Nephron progenitor cell (in vitro differentiated cells): ENCODE results near the gene KIAA0232.

ENCODE experiments used
- DNase-seq: peaks from one replicate; pipeline ENCODE4 v3.0.0; 2021
- H3K27ac Mint-ChIP-seq: 2 replicates; pipeline ENCODE4 v1.8.0; 2021; ENCODE audit warnings: mild to moderate bottlenecking, moderate library complexity, mixed read lengths
- H3K27me3 Mint-ChIP-seq: 2 replicates; pipeline ENCODE4 v1.8.0; 2021; ENCODE audit warnings: mild to moderate bottlenecking, low read depth, mixed read lengths; ENCODE audit not compliant: poor library complexity
- H3K36me3 Mint-ChIP-seq: 2 replicates; pipeline ENCODE4 v1.8.0; 2021; ENCODE audit warnings: low read depth, mixed read lengths
- H3K4me1 Mint-ChIP-seq: 2 replicates; pipeline ENCODE4 v1.8.0; 2021; ENCODE audit warnings: mixed read lengths
- H3K4me3 Mint-ChIP-seq: 2 replicates; pipeline ENCODE4 v1.8.0; 2021; ENCODE audit warnings: mild to moderate bottlenecking, moderate library complexity, mixed read lengths
- H3K9me3 Mint-ChIP-seq: 2 replicates; pipeline ENCODE4 v1.8.0; 2021; ENCODE audit warnings: mild to moderate bottlenecking, moderate library complexity, mixed read lengths
- CTCF ChIP-seq: fragments of 200-600 bp; sonication (generic); IDR thresholded peaks from 2 replicates; pipeline ENCODE4 v1.5.0; 2021; ENCODE audit warnings: antibody characterized with exemption

The KIAA0232 gene

GRCh38 chr4:6771229-6771671 is 11.3 kb upstream of the KIAA0232 start:
- H3K9me3 Mint-ChIP-seq: no peaks in the 10 kb centered on the region
- H3K36me3 Mint-ChIP-seq: no peaks in the 10 kb centered on the region
- H3K27ac Mint-ChIP-seq: no peak overlapping the region
- peaks cover 34% of the 10 kb centered on the region for H3K4me1 Mint-ChIP-seq
- no peak for TF ChIP-seq CTCF
- no peak overlapping the region for H3K4me3 Mint-ChIP-seq
- no peak for DNase-seq
- H3K27me3 Mint-ChIP-seq: peaks cover 20% of the 10 kb centered on the region

GRCh38 chr4:6772223-6772928 is 10.2 kb upstream of the KIAA0232 start:
- TF ChIP-seq CTCF: no peak
- Mint-ChIP-seq H3K9me3 (no peaks in the 10 kb centered on the region), H3K4me1 (peaks cover 34% of the 10 kb centered on the region), H3K27ac (no peak overlapping the region), H3K27me3 (peaks cover 20% of the 10 kb centered on the region), H3K4me3 (no peak overlapping the region), H3K36me3 (no peaks in the 10 kb centered on the region)
- DNase-seq: no peak

DNA sequence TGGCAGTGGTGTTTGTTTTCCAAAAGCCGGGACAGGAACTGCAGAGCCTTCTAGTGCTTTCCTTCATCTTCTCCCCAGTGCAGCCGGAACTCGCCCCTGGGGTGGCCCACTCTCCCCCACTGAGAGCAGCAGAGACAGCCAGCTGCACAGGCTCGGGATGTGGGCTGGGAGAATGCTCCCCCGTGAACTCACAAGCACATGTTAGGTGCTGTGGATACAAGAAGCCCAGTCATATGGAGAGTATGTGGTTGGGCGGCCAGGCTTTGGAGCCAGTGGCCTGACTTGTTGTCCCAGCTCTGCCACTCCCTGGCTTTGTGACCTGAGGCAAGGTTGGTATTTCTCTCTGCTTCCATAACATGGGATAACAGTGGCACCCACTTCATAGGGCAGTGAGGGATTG is 9.4 kb upstream of the KIAA0232 start:
- no peak overlapping the region for H3K27ac Mint-ChIP-seq

DNA sequence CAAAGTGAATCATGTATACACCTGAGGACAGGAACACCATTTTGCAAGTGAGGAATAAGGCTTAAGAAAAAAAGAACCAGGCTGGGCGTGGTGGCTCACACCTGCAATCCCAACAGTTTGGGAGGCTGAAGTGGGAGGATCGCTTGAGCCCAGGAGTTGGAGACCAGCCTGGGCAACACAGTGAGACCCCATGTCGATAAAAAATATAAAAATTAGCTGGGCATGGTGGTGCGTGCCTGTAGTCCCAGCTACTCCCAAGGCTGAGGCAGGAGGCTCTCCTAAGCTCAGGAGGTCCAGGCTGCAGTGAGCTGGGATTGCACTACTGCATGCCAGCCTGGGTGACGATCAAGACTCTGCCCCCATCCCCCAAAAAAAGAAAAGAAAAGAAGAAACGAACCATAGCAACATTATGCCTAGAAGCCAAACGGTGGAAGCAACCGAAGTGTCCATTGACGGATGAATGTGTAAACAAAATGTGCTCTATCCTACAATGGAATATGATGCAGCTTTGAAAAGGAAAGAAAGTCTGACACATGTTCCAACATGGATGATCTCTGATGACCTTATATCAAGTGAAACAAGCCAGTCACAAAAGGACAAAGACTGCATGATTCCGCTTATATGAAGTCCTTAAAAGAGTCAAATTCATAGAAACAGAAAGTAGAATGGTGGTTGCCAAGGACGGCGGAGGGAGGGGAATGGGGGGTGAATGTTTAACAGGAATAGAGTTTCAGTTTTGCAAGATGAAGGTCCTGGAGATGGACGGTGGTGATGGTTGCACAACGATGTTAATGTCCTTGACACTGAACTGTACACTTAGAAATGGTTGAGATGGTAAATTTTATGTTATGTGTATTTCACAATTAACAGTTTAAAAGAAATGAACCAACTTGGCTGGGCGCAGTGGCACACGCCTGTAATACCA is 8.6 kb upstream of the KIAA0232 start:
- H3K36me3 Mint-ChIP-seq: no peaks in the 10 kb centered on the region
- H3K4me1 Mint-ChIP-seq: peaks cover 30% of the 10 kb centered on the region
- H3K27me3 Mint-ChIP-seq: peaks cover 27% of the 10 kb centered on the region
- H3K4me3 Mint-ChIP-seq: no peak overlapping the region
- no peak overlapping the region for H3K27ac Mint-ChIP-seq
- no peak for TF ChIP-seq CTCF
- H3K9me3 Mint-ChIP-seq: no peaks in the 10 kb centered on the region
- no peak for DNase-seq

More for the DNA sequence above, 9.4 kb upstream of the KIAA0232 start:
- H3K9me3 Mint-ChIP-seq: no peaks in the 10 kb centered on the region
- no peak overlapping the region for H3K4me3 Mint-ChIP-seq
- no peak for TF ChIP-seq CTCF
- no peaks in the 10 kb centered on the region for H3K36me3 Mint-ChIP-seq
- peaks cover 20% of the 10 kb centered on the region for H3K27me3 Mint-ChIP-seq
- peaks cover 38% of the 10 kb centered on the region for H3K4me1 Mint-ChIP-seq
- no peak for DNase-seq

GRCh38 chr4:6775746-6776145 is 6.8 kb upstream of the KIAA0232 start:
- H3K27me3 Mint-ChIP-seq: peaks cover 34% of the 10 kb centered on the region
- H3K9me3 Mint-ChIP-seq: no peaks in the 10 kb centered on the region
- no peak for DNase-seq

More at GRCh38 chr4:6775746-6776145, 6.8 kb upstream of the KIAA0232 start:
- Mint-ChIP-seq H3K4me1 (peaks cover 42% of the 10 kb centered on the region), H3K4me3 (no peak overlapping the region), H3K27ac (no peak overlapping the region), H3K36me3 (no peaks in the 10 kb centered on the region)
- no peak for TF ChIP-seq CTCF
